Lower leg skin (tissue), 4 donors: ENCODE measurements around the gene CASP4. TPM values are rescaled to one million over a fixed set of nuclear protein-coding genes. Genes with fewer than 3 reads are reported as not detected.

Source experiments
- DNase-seq, 2 donors: peaks; one replicate each; pipeline ENCODE4 v3.0.0-alpha.2; 2019; ENCODE audit warnings: low spot score in 2 of 2
- H3K4me3 ChIP-seq: fragments of 200-600 bp; sonication (generic); 2 replicates; pipeline ENCODE4 v1.5.1; 2017; ENCODE audit warnings: mild to moderate bottlenecking, low read depth; ENCODE audit not compliant: poor library complexity, severe bottlenecking
- POLR2A ChIP-seq, 2 donors: fragments of 450-650 bp; IDR thresholded peaks; one replicate each; pipeline ENCODE4 v1.6.1; 2016 to 2017; ENCODE audit warnings: antibody characterized with exemption in 2 of 2, mild to moderate bottlenecking in 1 of 2, moderate library complexity in 1 of 2
- WGBS, 2 donors: methylation state at CpG; one replicate each; pipeline ENCODE4 v1.1.5; 2018; 5-methylcytosine and 5-hydroxymethylcytosine counted together
- intact Hi-C: fragments of 100-400 bp; cut with DNase I; formaldehyde crosslinking; loops from one replicate; pipeline ENCODE4 v1.15.0; 2023; ENCODE audit warnings: low total_unique reads
- total RNA-seq, 4 donors: library from RNA; depleted of rRNA; stranded (reverse); fragments of >200 nt; gene quantifications; one replicate each; pipeline ENCODE4 v1.1.0, GENCODE V29; 2016
- TF ChIP-seq, protein P1 (sequence below), 3 donors: fragments of 450-650 bp; IDR thresholded peaks; one replicate each; pipeline ENCODE4 v1.5.1; 2016; ENCODE audit warnings: antibody characterized with exemption in 3 of 3, mild to moderate bottlenecking in 3 of 3, moderate library complexity in 2 of 3

CASP4 gene
- total RNA-seq, 4 donors from 2014 or later: 86.3 to 124 (median 110) TPM

DNA sequence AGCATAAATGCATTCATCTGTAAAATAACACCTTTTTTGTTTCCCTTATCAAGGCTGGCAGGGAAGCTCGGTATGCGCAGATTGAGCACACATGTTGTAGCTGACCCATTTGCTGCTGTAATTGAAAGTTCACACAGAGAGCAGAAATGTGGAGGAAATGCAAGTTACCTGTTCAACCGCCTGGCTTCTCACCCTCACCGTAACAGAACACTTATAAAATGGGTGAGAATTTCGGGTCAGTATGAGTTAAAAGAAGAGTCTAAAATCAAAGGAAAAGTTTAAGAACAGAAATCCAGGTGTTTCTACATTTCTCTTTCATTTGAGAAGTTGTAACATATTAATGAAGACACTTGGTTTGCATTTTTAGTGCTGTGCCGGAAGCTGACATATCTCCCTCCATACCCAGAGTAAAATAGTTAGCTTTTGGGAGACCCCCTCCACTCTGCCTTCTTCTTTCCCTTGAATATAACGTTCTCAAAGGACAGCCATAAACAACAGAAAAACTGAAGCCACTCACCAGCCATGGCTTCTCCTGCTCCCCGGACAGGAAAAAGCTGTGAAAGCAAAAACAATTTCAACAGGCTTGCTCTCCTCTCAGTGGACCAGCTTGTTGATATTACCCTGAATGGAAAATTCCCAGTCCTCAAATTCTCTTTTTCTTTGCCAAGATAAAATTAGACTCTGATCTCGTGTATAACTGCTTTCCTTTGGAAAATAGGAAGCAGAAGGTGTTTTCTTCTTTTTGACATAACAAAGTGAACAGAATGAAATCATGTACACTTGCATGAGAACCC is 70.3 kb downstream of the CASP4 start, which contains the start of gene CASP12:
Gene CASP12, minus strand, starts transcription at position 570 of the 794 bp plus-strand sequence.
- DNase-seq: no peak
- H3K4me3 ChIP-seq: no peak within 1 kb of the TSS
- intact Hi-C loops: no loop called here
- TF ChIP-seq, protein P1, sequence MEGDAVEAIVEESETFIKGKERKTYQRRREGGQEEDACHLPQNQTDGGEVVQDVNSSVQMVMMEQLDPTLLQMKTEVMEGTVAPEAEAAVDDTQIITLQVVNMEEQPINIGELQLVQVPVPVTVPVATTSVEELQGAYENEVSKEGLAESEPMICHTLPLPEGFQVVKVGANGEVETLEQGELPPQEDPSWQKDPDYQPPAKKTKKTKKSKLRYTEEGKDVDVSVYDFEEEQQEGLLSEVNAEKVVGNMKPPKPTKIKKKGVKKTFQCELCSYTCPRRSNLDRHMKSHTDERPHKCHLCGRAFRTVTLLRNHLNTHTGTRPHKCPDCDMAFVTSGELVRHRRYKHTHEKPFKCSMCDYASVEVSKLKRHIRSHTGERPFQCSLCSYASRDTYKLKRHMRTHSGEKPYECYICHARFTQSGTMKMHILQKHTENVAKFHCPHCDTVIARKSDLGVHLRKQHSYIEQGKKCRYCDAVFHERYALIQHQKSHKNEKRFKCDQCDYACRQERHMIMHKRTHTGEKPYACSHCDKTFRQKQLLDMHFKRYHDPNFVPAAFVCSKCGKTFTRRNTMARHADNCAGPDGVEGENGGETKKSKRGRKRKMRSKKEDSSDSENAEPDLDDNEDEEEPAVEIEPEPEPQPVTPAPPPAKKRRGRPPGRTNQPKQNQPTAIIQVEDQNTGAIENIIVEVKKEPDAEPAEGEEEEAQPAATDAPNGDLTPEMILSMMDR (IDR thresholded peaks at IDR 0.05): no peak
- TF ChIP-seq POLR2A (IDR thresholded peaks at IDR 0.05): no peak
- 41 to 53% methylated on average over 9 of the region's 9 CpGs for WGBS, 2 donors

DNA sequence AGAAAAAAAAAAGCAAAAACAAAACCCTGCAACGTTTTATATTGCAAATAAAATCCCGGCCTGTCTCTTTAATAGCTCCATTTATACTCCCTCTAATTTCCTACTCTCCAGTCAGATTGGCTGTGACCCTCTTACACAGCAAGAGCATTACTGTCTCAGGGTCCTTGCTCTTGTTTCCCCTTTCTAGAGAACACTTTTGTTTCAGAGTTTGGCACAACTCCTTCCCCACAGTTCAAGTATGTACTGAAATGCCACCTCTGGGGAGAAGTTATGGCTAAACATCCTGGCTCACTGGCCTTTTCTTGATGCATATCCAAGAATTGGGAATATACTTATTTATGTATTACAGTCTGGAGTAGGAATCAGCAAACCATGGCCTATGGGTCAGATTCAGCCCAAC is 72.7 kb downstream of the CASP4 start:
- TF ChIP-seq, protein P1 (IDR thresholded peaks at IDR 0.05): no peak
- TF ChIP-seq POLR2A (IDR thresholded peaks at IDR 0.05): no peak
- intact Hi-C loops: no loop called here
- no peak overlapping the region for H3K4me3 ChIP-seq
- 48 to 57% methylated on average over 2 of the region's 2 CpGs for WGBS, 2 donors
- DNase-seq: no peak

DNA sequence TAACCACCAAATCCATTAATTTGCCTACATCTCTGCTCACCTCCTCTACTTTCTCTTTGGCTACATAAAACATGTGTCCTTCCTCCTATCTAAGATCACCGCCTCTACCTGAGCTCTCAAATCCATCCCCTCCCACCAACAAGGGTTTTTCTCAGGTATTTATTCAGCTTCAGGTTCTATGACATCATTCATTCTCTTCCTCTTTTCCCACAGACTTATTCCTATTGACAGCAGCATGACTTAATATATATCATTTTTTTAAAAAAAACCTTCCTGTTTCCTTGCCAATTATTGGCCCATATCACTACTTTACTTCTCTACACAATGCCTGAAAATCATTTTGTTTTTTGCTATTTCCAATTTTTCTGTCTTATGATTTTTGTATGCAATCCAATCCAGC is 74.5 kb downstream of the CASP4 start:
- H3K4me3 ChIP-seq: no peak overlapping the region
- TF ChIP-seq, protein P1 (IDR thresholded peaks at IDR 0.05): no peak
- no peak for TF ChIP-seq POLR2A (IDR thresholded peaks at IDR 0.05)
- WGBS, 2 donors: 95 to 97% methylated on average over 1 of the region's 1 CpG
- intact Hi-C loops: no loop called here
- no peak for DNase-seq

Other genes with a start within 250 kb of the CASP4 start
- gene CASP12, start 70.1 kb downstream of the CASP4 start, total RNA-seq: 1 to 10 TPM in 1 of 4 donors, under 1 TPM in 2, not detected in 1; 0.64 to 1.1 (median 0.84) TPM
- gene CASP5, start 54.6 kb upstream of the CASP4 start, total RNA-seq: under 1 TPM in 1 of 4 donors, not detected in 3; 0.21 TPM
- 10 to 100 TPM; 17.8 to 31.6 (median 22.5) TPM for gene CASP1, start 66.6 kb upstream of the CASP4 start, total RNA-seq
- 1 to 10 TPM; 3.8 to 9.0 (median 4.4) TPM for gene CARD16, start 76.8 kb upstream of the CASP4 start, total RNA-seq
- gene CARD18, start 171.2 kb upstream of the CASP4 start, total RNA-seq: 10 to 100 TPM in 3 of 4 donors, 1 to 10 TPM in 1; 4.6 to 13.9 (median 13.1) TPM